B cell (primary cell): Measurements from ENCODE around the gene TSC22D2. TPM values are rescaled to one million over a fixed set of nuclear protein-coding genes. Genes with fewer than 3 reads are reported as not detected.

Source experiments
- ATAC-seq: fragments of 200-7000 bp; cut with Tn5 transposase; one replicate; pipeline ENCODE4 v1.10.0; 2021; ENCODE audit warnings: low read depth, mild to moderate bottlenecking, moderate number of reproducible peaks, moderate library complexity
- CTCF ChIA-PET: fragments of 350-600 bp; sonication (Branson Sonifier 250); formaldehyde crosslinking; loops from one replicate; lab custom pipeline; 2021; ENCODE audit warnings: antibody characterized with exemption, inconsistent platforms; lab: Charles Lee
- POLR2A ChIA-PET: fragments of 350-600 bp; sonication (Branson Sonifier 250); formaldehyde crosslinking; loops from one replicate; lab custom pipeline; 2021; ENCODE audit warnings: antibody characterized with exemption; lab: Charles Lee
- DNase-seq: peaks from one replicate; pipeline ENCODE4 v3.0.0; 2013
- H2AFZ ChIP-seq: 2 replicates; pipeline ENCODE4 v1.6.1; 2012; ENCODE audit warnings: mild to moderate bottlenecking, low read depth, low read length; ENCODE audit not compliant: insufficient read depth, poor library complexity, severe bottlenecking
- H3K27ac ChIP-seq, 2 donors: 1 replicate in 1 of 2; 2 replicates in 1 of 2; pipeline ENCODE4 v1.5.1; 2012 to 2013; ENCODE audit warnings: low read length in 2 of 2, mild to moderate bottlenecking in 2 of 2, moderate library complexity in 1 of 2
- H3K27me3 ChIP-seq, 4 experiments: fragments of 200-600 bp in 1 of 4; sonication (generic) in 1 of 4; replicated peaks in 1 of 4; 1 replicate in 2 of 4; 2 replicates in 2 of 4; pipeline versions ENCODE4 v1.6.1 to v1.7.0; 2013 to 2016; ENCODE audit warnings: low read length in 3 of 4, mild to moderate bottlenecking in 2 of 4, mixed read lengths in 1 of 4, moderate library complexity in 1 of 4; ENCODE audit not compliant: insufficient read depth in 4 of 4, control insufficient read depth in 3 of 4; ENCODE audit errors: control extremely low read depth in 1 of 4
- H3K36me3 ChIP-seq, 2 experiments: replicated peaks in 1 of 2; 1 replicate in 1 of 2; 2 replicates in 1 of 2; pipeline versions ENCODE4 v1.6.1 to v1.7.1; 2013; ENCODE audit warnings: low read length in 1 of 2; ENCODE audit not compliant: insufficient read depth in 2 of 2, control insufficient read depth in 1 of 2; ENCODE audit errors: control extremely low read depth in 1 of 2, extremely low read depth in 1 of 2
- H3K4me1 ChIP-seq, 2 donors: fragments of 200-600 bp in 1 of 2; sonication (generic) in 1 of 2; 1 replicate in 1 of 2; 2 replicates in 1 of 2; pipeline versions ENCODE4 v1.5.1 to v1.6.1; 2013 to 2017; ENCODE audit warnings: low read length in 2 of 2; ENCODE audit not compliant: control insufficient read depth in 2 of 2, insufficient read depth in 2 of 2
- H3K4me2 ChIP-seq: replicated peaks from 2 replicates; pipeline ENCODE3; 2012; ENCODE audit warnings: mild to moderate bottlenecking, low read depth, low read length; ENCODE audit not compliant: poor library complexity, severe bottlenecking
- H3K4me3 ChIP-seq, 5 experiments: fragments of 200-600 bp in 1 of 5; sonication (generic) in 1 of 5; 1 replicate in 3 of 5; 2 replicates in 2 of 5; pipeline versions ENCODE4 v1.5.1 to v1.7.0; 2011 to 2016; ENCODE audit warnings: low read length in 4 of 5, mild to moderate bottlenecking in 4 of 5, low read depth in 2 of 5, control low read depth in 1 of 5, moderate library complexity in 1 of 5; ENCODE audit not compliant: insufficient read depth in 1 of 5; ENCODE audit errors: control extremely low read depth in 1 of 5, extremely low read depth in 1 of 5
- H3K79me2 ChIP-seq: fragments of 200-600 bp; sonication (generic); one replicate; pipeline ENCODE4 v1.6.0; 2016; ENCODE audit warnings: low read length; ENCODE audit not compliant: control insufficient read depth, insufficient read depth
- H3K9ac ChIP-seq: fragments of 200-600 bp; sonication (generic); 2 replicates; pipeline ENCODE4 v1.6.1; 2017; ENCODE audit warnings: mild to moderate bottlenecking, low read length, moderate library complexity
- H3K9me3 ChIP-seq, 3 donors: one replicate each; pipeline versions ENCODE4 v1.6.1 to v1.7.1; 2013; ENCODE audit warnings: low read length in 2 of 3; ENCODE audit not compliant: control insufficient read depth in 2 of 3, insufficient read depth in 1 of 3; ENCODE audit errors: control extremely low read depth in 1 of 3
- H4K20me1 ChIP-seq: 2 replicates; pipeline ENCODE4 v1.6.0; 2012; ENCODE audit warnings: mild to moderate bottlenecking, low read length; ENCODE audit not compliant: insufficient read depth, control insufficient read depth, poor library complexity, severe bottlenecking
- H3K27ac Mint-ChIP-seq: one replicate; pipeline ENCODE4 v1.8.0; 2021; ENCODE audit warnings: mixed read lengths
- H3K27me3 Mint-ChIP-seq: one replicate; pipeline ENCODE4 v1.8.0; 2021; ENCODE audit warnings: mixed read lengths
- H3K4me1 Mint-ChIP-seq: one replicate; pipeline ENCODE4 v1.8.0; 2021; ENCODE audit warnings: mixed read lengths
- H3K4me3 Mint-ChIP-seq: one replicate; pipeline ENCODE4 v1.8.0; 2021; ENCODE audit warnings: mixed read lengths
- H3K9me3 Mint-ChIP-seq: one replicate; pipeline ENCODE4 v1.8.0; 2022; ENCODE audit warnings: mixed read lengths; ENCODE audit not compliant: insufficient read depth
- CTCF ChIP-seq: fragments of 200-600 bp; IDR thresholded peaks from one replicate; pipeline ENCODE4 v1.8.0; 2022; ENCODE audit warnings: antibody characterized with exemption, mild to moderate bottlenecking
- EZH2 ChIP-seq: IDR thresholded peaks from 2 replicates; pipeline ENCODE4 v1.6.1; 2012; ENCODE audit warnings: borderline replicate concordance, low read depth, mild to moderate bottlenecking, moderate library complexity, low read length; ENCODE audit not compliant: insufficient read depth, poor library complexity, severe bottlenecking
- WGBS: methylation state at CpG from one replicate; pipeline ENCODE4 v1.1.5; 2013; ENCODE audit warnings: missing lambda C conversion rate; ENCODE audit not compliant: insufficient coverage; 5-methylcytosine and 5-hydroxymethylcytosine counted together
- intact Hi-C: fragments of 100-400 bp; cut with micrococcal nuclease; formaldehyde crosslinking; loops from one replicate; pipeline ENCODE4 v1.10.0; 2022
- polyA plus RNA-seq: library from polyadenylated mRNA; depleted of rRNA; stranded (reverse); fragments of >200 nt; gene quantifications from 2 replicates; pipeline ENCODE4 v1.2.3, GENCODE V29; 2012
- total RNA-seq, 2 donors: library from RNA; stranded (reverse); fragments of 120-200 nt in 1 of 2; gene quantifications; 1 replicate in 1 of 2; 2 replicates in 1 of 2; pipeline versions ENCODE4 v1.2.3 to v1.2.4, GENCODE V29; 2013 to 2022

TSC22D2 gene
- total and polyA plus RNA-seq, 2 donors (not counting 1 experiment from before 2014, with no cell fraction given): 17.2 to 45.9 TPM

DNA sequence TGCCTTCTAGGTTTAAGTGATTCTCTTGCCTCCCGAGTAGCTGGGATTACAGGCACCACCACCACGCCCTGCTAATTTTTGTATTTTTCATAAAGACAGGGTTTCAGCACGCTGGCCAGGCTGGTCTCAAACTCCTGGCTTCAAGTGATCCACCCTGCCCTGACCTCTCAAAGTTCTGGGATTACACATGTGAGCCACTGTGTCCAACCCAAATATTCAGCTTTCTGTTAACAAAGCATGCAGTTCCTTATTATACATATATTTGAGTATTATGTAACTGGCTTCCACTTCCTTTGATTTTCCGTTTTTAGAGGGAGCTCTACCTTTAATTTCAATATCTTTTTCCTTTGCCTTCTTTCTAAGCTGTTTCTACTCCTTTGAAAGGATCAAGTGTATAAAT is 26.1 kb downstream of the TSC22D2 start:
- Histone ChIP-seq H3K36me3 (peaks cover 3 to 4% of the 10 kb centered on the region in 2 experiments), H3K9me3 (no peaks in the 10 kb centered on the region), H3K4me1 (peaks cover 7 to 17% of the 10 kb centered on the region in 2 donors), H3K27me3 (no peaks in the 10 kb centered on the region), H3K9ac (no peak overlapping the region), H4K20me1 (peaks cover 19% of the 10 kb centered on the region), H3K79me2 (peaks cover 64% of the 10 kb centered on the region), H2AFZ (no peak overlapping the region), H3K4me2 (no peak overlapping the region), H3K4me3 (no peak overlapping the region), H3K27ac (no peak overlapping the region)
- H3K4me3 Mint-ChIP-seq: no peak overlapping the region
- H3K27me3 Mint-ChIP-seq: no peaks in the 10 kb centered on the region
- DNase-seq: no peak
- H3K4me1 Mint-ChIP-seq: peaks cover 28% of the 10 kb centered on the region
- intact Hi-C loops: no loop called here
- ChIA-PET POLR2A (no interaction called here), CTCF (interaction anchor here (0.6 to 2.0 kb wide), 5 partner anchors 13 to 61 kb away, joined by 3 to 7 read pairs (median 4); no protein-coding TSS in a partner anchor)
- WGBS: 98% methylated on average over 3 of the region's 4 CpGs
- no peaks in the 10 kb centered on the region for H3K9me3 Mint-ChIP-seq
- no peak for ATAC-seq
- no peak for TF ChIP-seq CTCF
- no peak for TF ChIP-seq EZH2
- no peak overlapping the region for H3K27ac Mint-ChIP-seq

DNA sequence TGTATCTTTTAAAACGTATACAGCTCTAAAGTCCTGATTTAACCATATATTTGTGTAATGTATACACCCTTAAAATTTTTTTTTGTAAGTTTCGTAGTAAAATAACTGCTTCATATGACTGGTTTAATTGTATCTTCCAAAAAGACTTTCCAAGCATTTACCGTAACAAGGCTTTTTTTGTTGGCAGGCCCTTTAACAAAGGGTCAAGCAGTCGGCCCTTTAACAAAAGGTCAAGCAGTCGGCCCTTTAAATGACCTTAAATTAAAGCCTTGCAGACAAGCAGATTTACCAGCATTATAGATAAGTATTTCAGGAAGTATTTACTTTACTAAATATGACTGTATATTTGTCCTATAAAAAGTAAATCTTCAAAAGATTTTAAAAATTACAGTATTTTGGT is 28.1 kb downstream of the TSC22D2 start:
- ATAC-seq (no peak), DNase-seq (no peak)
- no peaks in the 10 kb centered on the region for H3K9me3 ChIP-seq
- TF ChIP-seq EZH2: no peak
- Mint-ChIP-seq H3K4me3 (no peak overlapping the region), H3K27ac (no peak overlapping the region), H3K9me3 (no peaks in the 10 kb centered on the region), H3K27me3 (no peaks in the 10 kb centered on the region), H3K4me1 (peaks cover 16% of the 10 kb centered on the region)
- no peak overlapping the region for H3K4me3 ChIP-seq
- intact Hi-C loops: no loop called here
- peaks cover 4% of the 10 kb centered on the region in 2 experiments for H3K36me3 ChIP-seq
- ChIA-PET CTCF (interaction anchor here (0.5 to 1.2 kb wide), 2 partner anchors 26 to 503 kb away, joined by 3 to 4 read pairs; no protein-coding TSS in a partner anchor), POLR2A (no interaction called here)
- no peak overlapping the region for H3K4me2 ChIP-seq
- H4K20me1 ChIP-seq: peaks cover 28% of the 10 kb centered on the region
- no peaks in the 10 kb centered on the region for H3K27me3 ChIP-seq
- H3K27ac ChIP-seq: no peak overlapping the region
- peaks cover 59% of the 10 kb centered on the region for H3K79me2 ChIP-seq
- no peak overlapping the region for H3K9ac ChIP-seq
- H3K4me1 ChIP-seq: no peaks in the 10 kb centered on the region
- H2AFZ ChIP-seq: no peak overlapping the region
- WGBS: 100% methylated on average over 1 of the region's 5 CpGs
